Measurements from ENCODE around the gene SEC16B.

Gene SEC16B

GRCh38 chr1:177944016-177944949 is 25.6 kb downstream of the SEC16B start:
- DNase-seq (ENCODE audit: low read depth in 2 of 2) = no peak

- DNase-seq (ENCODE audit: low read depth in 2 of 2) = no peak
Observed at GRCh38 chr1:177941976-177942375, 27.9 kb downstream of the SEC16B start.

GRCh38 chr1:177940682-177941081 is 29.2 kb downstream of the SEC16B start:
- DNase-seq (ENCODE audit: low read depth in 2 of 2) = no peak

GRCh38 chr1:177937931-177938330 is 31.9 kb downstream of the SEC16B start:
- DNase-seq (ENCODE audit: low read depth in 2 of 2) = no peak

GRCh38 chr1:177937174-177937770 is 32.6 kb downstream of the SEC16B start:
- DNase-seq (ENCODE audit: low read depth in 2 of 2) = no peak

- DNase-seq (ENCODE audit: low read depth in 2 of 2) = no peak
Observed at GRCh38 chr1:177935638-177936415, 34.0 kb downstream of the SEC16B start.

GRCh38 chr1:177934927-177935326 is 34.9 kb downstream of the SEC16B start:
- no peak for DNase-seq (ENCODE audit: low read depth in 2 of 2)

GRCh38 chr1:177934461-177934860 is 35.4 kb downstream of the SEC16B start:
- no peak for DNase-seq (ENCODE audit: low read depth in 2 of 2)

GRCh38 chr1:177933881-177934280 is 36.0 kb downstream of the SEC16B start:
- no peak for DNase-seq (ENCODE audit: low read depth in 2 of 2)

- no peak for DNase-seq (ENCODE audit: low read depth in 2 of 2)
Observed at GRCh38 chr1:177932123-177932522, 37.7 kb downstream of the SEC16B start.

- DNase-seq (ENCODE audit: low read depth in 2 of 2) = no peak
Observed at GRCh38 chr1:177928952-177929351, 40.9 kb downstream of the SEC16B start.

- DNase-seq (ENCODE audit: low read depth in 2 of 2) = no peak
Observed at GRCh38 chr1:177928194-177928593, 41.7 kb downstream of the SEC16B start.

GRCh38 chr1:177927021-177927596 is 42.7 kb downstream of the SEC16B start:
- DNase-seq (ENCODE audit: low read depth in 2 of 2) = no peak

- no peak for DNase-seq (ENCODE audit: low read depth in 2 of 2)
Observed at GRCh38 chr1:177926201-177926600, 43.7 kb downstream of the SEC16B start.

GRCh38 chr1:177925006-177925405 is 44.9 kb downstream of the SEC16B start:
- DNase-seq (ENCODE audit: low read depth in 2 of 2) = no peak

GRCh38 chr1:177923441-177923840 is 46.4 kb downstream of the SEC16B start:
- no peak for DNase-seq (ENCODE audit: low read depth in 2 of 2)

- DNase-seq (ENCODE audit: low read depth in 2 of 2) = no peak
Observed at GRCh38 chr1:177922209-177922608, 47.6 kb downstream of the SEC16B start.

GRCh38 chr1:177921590-177921989 is 48.3 kb downstream of the SEC16B start:
- no peak for DNase-seq (ENCODE audit: low read depth in 2 of 2)

GRCh38 chr1:177920091-177920490 is 49.8 kb downstream of the SEC16B start:
- no peak for DNase-seq (ENCODE audit: low read depth in 2 of 2)

GRCh38 chr1:177915641-177916040 is 54.2 kb downstream of the SEC16B start:
- DNase-seq (ENCODE audit: low read depth in 2 of 2) = no peak

GRCh38 chr1:177914603-177915002 is 55.3 kb downstream of the SEC16B start:
- no peak for DNase-seq (ENCODE audit: low read depth in 2 of 2)

Data from stimulated activated CD8-positive, alpha-beta memory T cell treated with anti-CD3 and anti-CD28 coated beads, Interleukin-15, amount 100 ng/mL, for 48 hours (primary cell).